Hepatocyte (in vitro differentiated cells): ENCODE results near the gene SLC39A11. TPM values are rescaled to one million over a fixed set of nuclear protein-coding genes. Genes with fewer than 3 reads are reported as not detected.

Experiments
- DNase-seq: peaks from one replicate; pipeline ENCODE4 v3.0.0-alpha.2; 2016; ENCODE audit warnings: low spot score
- H2AFZ ChIP-seq: fragments of 200-600 bp; sonication (generic); 2 replicates; pipeline ENCODE4 v1.6.0; 2016; ENCODE audit warnings: antibody characterized with exemption, mild to moderate bottlenecking
- H3K27ac ChIP-seq: fragments of 200-600 bp; sonication (generic); 2 replicates; pipeline ENCODE4 v1.5.1; 2016; ENCODE audit warnings: mild to moderate bottlenecking
- H3K27me3 ChIP-seq: fragments of 200-600 bp; sonication (generic); 2 replicates; pipeline ENCODE4 v1.6.1; 2016
- H3K36me3 ChIP-seq: fragments of 200-600 bp; sonication (generic); replicated peaks from 2 replicates; pipeline ENCODE4 v1.5.1; 2016; ENCODE audit warnings: low read depth; ENCODE audit not compliant: insufficient read depth
- H3K4me1 ChIP-seq: fragments of 200-600 bp; sonication (generic); 2 replicates; pipeline ENCODE4 v1.5.1; 2016; ENCODE audit warnings: mild to moderate bottlenecking, moderate library complexity; ENCODE audit not compliant: insufficient read depth
- H3K4me2 ChIP-seq: fragments of 200-600 bp; sonication (generic); 2 replicates; pipeline ENCODE4 v1.6.0; 2016
- H3K4me3 ChIP-seq: fragments of 200-600 bp; sonication (generic); 2 replicates; pipeline ENCODE4 v1.5.1; 2016; ENCODE audit warnings: mild to moderate bottlenecking
- H3K79me2 ChIP-seq: fragments of 200-600 bp; sonication (generic); 2 replicates; pipeline ENCODE4 v1.6.0; 2017; ENCODE audit warnings: mild to moderate bottlenecking
- H3K9me2 ChIP-seq: fragments of 200-600 bp; sonication (generic); replicated peaks from 2 replicates; pipeline ENCODE4 v1.6.0; 2017; ENCODE audit warnings: mild to moderate bottlenecking; ENCODE audit not compliant: insufficient read depth
- H3K9me3 ChIP-seq: fragments of 200-600 bp; sonication (generic); 2 replicates; pipeline ENCODE4 v1.5.1; 2016; ENCODE audit warnings: low read depth, mild to moderate bottlenecking
- H4K20me1 ChIP-seq: fragments of 200-600 bp; sonication (generic); 2 replicates; pipeline ENCODE4 v1.6.0; 2016; ENCODE audit warnings: mild to moderate bottlenecking; ENCODE audit not compliant: insufficient read depth, poor library complexity, severe bottlenecking
- CTCF ChIP-seq: fragments of 200-600 bp; sonication (generic); IDR thresholded peaks from 2 replicates; pipeline ENCODE4 v1.5.1; 2016; ENCODE audit warnings: antibody characterized with exemption, mild to moderate bottlenecking; ENCODE audit not compliant: poor library complexity
- EZH2 ChIP-seq: fragments of 200-600 bp; sonication (generic); IDR thresholded peaks from 2 replicates; pipeline ENCODE4 v1.6.1; 2016; ENCODE audit warnings: antibody characterized with exemption, mild to moderate bottlenecking, borderline replicate concordance
- EZH2phosphoT487 ChIP-seq: fragments of 200-600 bp; sonication (generic); IDR thresholded peaks from one replicate; pipeline ENCODE4 v1.6.1; 2018; ENCODE audit warnings: antibody characterized with exemption, mild to moderate bottlenecking, low read depth, moderate library complexity; ENCODE audit not compliant: unreplicated experiment, severe bottlenecking
- WGBS: methylation state at CpG from one replicate; pipeline ENCODE4 v1.1.6; 2016; ENCODE audit warnings: low lambda C conversion rate; ENCODE audit errors: missing lambda C conversion rate; 5-methylcytosine and 5-hydroxymethylcytosine counted together
- polyA plus RNA-seq: library from polyadenylated mRNA; unstranded; fragments of >200 nt; fragmentation: Nextera tagmentation; extraction: Ambion mirVana; gene quantifications from 2 replicates; pipeline ENCODE4 v1.2.1, GENCODE V29; 2016
- total RNA-seq: library from RNA; depleted of rRNA; stranded (reverse); fragments of >200 nt; gene quantifications from 2 replicates; pipeline ENCODE4 v1.2.3, GENCODE V29; 2014

SLC39A11 gene
- total and polyA plus RNA-seq, 2 experiments from 2014 or later, result 37.7 to 39.1 TPM

- Histone ChIP-seq H3K4me3 (no peak overlapping the region), H3K4me1 (peaks cover 20% of the 10 kb centered on the region), H3K79me2 (no peaks in the 10 kb centered on the region), H3K27me3 (no peaks in the 10 kb centered on the region), H2AFZ (no peak overlapping the region), H4K20me1 (no peaks in the 10 kb centered on the region), H3K9me2 (no peaks in the 10 kb centered on the region), H3K4me2 (no peak overlapping the region), H3K9me3 (no peaks in the 10 kb centered on the region), H3K36me3 (no peaks in the 10 kb centered on the region), H3K27ac (no peak overlapping the region)
- TF ChIP-seq CTCF (no peak), EZH2phosphoT487 (no peak), EZH2 (no peak)
- 93% methylated on average over 3 of the region's 3 CpGs for WGBS
- no peak for DNase-seq
Observed at GRCh38 chr17:73067075-73067474, 25.4 kb downstream of the SLC39A11 start.

GRCh38 chr17:73066148-73066884 lies 26.2 kb downstream of the SLC39A11 start:
- Histone ChIP-seq H3K4me2 (no peak overlapping the region), H3K27me3 (no peaks in the 10 kb centered on the region), H2AFZ (no peak overlapping the region), H4K20me1 (no peaks in the 10 kb centered on the region), H3K36me3 (no peaks in the 10 kb centered on the region), H3K9me2 (no peaks in the 10 kb centered on the region), H3K9me3 (no peaks in the 10 kb centered on the region), H3K27ac (no peak overlapping the region), H3K79me2 (no peaks in the 10 kb centered on the region), H3K4me1 (peaks cover 20% of the 10 kb centered on the region), H3K4me3 (no peak overlapping the region)
- TF ChIP-seq EZH2phosphoT487, result no peak
- WGBS, result 97% methylated on average over 2 of the region's 2 CpGs
- DNase-seq, result no peak

- Histone ChIP-seq H3K9me2 (no peaks in the 10 kb centered on the region), H3K27ac (no peak overlapping the region), H3K79me2 (no peaks in the 10 kb centered on the region), H3K4me1 (peaks cover 20% of the 10 kb centered on the region), H3K36me3 (no peaks in the 10 kb centered on the region), H3K27me3 (no peaks in the 10 kb centered on the region), H3K4me3 (no peak overlapping the region), H4K20me1 (no peaks in the 10 kb centered on the region), H3K9me3 (no peaks in the 10 kb centered on the region), H2AFZ (no peak overlapping the region), H3K4me2 (no peak overlapping the region)
- 87% methylated on average over 3 of the region's 3 CpGs for WGBS
- no peak for DNase-seq
- TF ChIP-seq CTCF (no peak), EZH2phosphoT487 (no peak), EZH2 (no peak)
Observed at GRCh38 chr17:73065376-73065775, 27.1 kb downstream of the SLC39A11 start.

DNA sequence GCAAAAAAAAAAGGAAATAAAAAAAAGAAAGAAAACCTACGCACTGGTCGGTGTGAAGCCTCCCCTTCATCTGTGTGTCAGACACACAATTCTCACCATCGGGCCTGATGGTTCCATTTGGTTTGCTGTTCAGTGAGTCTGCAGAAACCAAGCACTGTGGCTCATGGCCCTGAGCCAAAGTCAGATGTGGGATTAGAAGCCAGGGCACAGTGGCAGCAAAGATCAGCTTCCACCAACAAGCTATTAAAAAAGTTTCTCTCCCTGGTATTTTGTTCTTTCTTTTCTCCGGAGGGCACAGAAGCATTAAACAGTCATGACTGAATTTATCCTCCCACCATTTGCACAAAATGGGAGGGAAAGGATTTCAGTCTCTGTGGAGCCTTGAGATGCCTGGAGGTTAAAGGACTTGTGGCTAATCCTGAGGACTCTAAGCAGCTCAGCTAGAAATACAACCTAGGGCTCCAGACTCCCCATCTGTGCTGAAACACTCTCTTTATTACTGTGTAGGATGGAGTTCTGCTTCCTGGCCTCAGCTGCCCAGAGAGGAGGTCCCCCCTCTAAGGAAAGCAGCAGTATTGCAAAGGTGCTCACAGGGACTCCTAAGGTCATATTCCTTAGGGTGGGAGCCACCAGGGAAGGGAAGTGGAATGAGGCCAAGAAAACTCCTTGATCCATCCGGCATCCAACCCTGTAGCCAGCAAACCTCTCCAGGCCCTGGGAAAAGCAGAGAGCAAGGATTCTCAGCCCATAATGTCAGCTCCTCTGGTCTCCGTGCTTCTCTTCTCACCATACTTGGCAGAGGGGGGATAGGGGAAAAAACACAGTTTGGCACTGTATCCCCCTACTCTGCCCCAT lies 28.2 kb downstream of the SLC39A11 start:
- H2AFZ ChIP-seq, result no peak overlapping the region
- 83% methylated on average over 6 of the region's 6 CpGs for WGBS
- H3K27me3 ChIP-seq, result no peaks in the 10 kb centered on the region
- no peaks in the 10 kb centered on the region for H3K9me3 ChIP-seq
- H3K36me3 ChIP-seq, result no peaks in the 10 kb centered on the region
- peaks cover 15% of the 10 kb centered on the region for H3K4me1 ChIP-seq
- H3K4me3 ChIP-seq, result no peak overlapping the region
- H3K4me2 ChIP-seq, result no peak overlapping the region
- no peak for TF ChIP-seq CTCF
- no peak for TF ChIP-seq EZH2
- no peak for TF ChIP-seq EZH2phosphoT487
- H3K79me2 ChIP-seq, result no peaks in the 10 kb centered on the region
- DNase-seq, result no peak
- no peak overlapping the region for H3K27ac ChIP-seq
- H3K9me2 ChIP-seq, result no peaks in the 10 kb centered on the region
- H4K20me1 ChIP-seq, result no peaks in the 10 kb centered on the region
